MM.1S (cell line): ENCODE measurements around the gene PARD3.

Experiments
- EZH2phosphoT487 ChIP-seq: fragments of 300-600 bp; sonication (generic); IDR thresholded peaks from 2 replicates; pipeline ENCODE4 v1.6.1; 2018; ENCODE audit warnings: antibody characterized with exemption, low read length
- TF ChIP-seq, protein P1 (sequence below): fragments of 300-600 bp; sonication (generic); IDR thresholded peaks from 2 replicates; pipeline ENCODE4 v1.5.1; 2016; ENCODE audit warnings: antibody characterized with exemption, low read length, mixed read lengths

DNA sequence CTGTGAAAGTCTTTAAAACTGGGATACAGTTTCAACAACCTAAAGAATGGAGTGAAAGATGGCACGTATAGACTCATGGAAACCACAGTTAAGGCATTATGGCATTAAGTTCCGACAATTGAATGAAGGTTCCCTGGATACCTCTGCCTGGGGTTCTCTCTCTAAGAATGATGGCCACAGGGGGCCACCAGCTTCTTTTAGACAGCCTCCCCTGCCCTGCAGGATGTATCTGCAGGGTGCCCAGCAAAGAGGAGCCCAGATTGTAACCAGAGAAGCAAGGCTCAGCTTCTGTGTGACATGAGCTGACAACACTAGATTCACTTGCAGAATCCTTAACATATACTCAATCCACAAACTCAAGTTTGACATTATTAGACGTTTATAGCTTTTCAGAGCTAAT lies 645.4 kb downstream of the PARD3 start:
- TF ChIP-seq, protein P1, sequence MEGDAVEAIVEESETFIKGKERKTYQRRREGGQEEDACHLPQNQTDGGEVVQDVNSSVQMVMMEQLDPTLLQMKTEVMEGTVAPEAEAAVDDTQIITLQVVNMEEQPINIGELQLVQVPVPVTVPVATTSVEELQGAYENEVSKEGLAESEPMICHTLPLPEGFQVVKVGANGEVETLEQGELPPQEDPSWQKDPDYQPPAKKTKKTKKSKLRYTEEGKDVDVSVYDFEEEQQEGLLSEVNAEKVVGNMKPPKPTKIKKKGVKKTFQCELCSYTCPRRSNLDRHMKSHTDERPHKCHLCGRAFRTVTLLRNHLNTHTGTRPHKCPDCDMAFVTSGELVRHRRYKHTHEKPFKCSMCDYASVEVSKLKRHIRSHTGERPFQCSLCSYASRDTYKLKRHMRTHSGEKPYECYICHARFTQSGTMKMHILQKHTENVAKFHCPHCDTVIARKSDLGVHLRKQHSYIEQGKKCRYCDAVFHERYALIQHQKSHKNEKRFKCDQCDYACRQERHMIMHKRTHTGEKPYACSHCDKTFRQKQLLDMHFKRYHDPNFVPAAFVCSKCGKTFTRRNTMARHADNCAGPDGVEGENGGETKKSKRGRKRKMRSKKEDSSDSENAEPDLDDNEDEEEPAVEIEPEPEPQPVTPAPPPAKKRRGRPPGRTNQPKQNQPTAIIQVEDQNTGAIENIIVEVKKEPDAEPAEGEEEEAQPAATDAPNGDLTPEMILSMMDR, result no peak
- no peak for TF ChIP-seq EZH2phosphoT487
